SK-N-SH (cell line): ENCODE data around the gene UBE2U. TPM values are rescaled to one million over a fixed set of nuclear protein-coding genes. Genes with fewer than 3 reads are reported as not detected.

Source experiments
- CTCF ChIA-PET: fragments of 300-600, 350-600 bp; formaldehyde crosslinking; extraction: SDS; loops from one replicate; lab custom pipeline; 2021; lab: Yijun Ruan, JAX
- POLR2A ChIA-PET: fragments of 350-600 bp; sonication (Branson Sonifier 250); formaldehyde crosslinking; extraction: SDS; loops from one replicate; lab custom pipeline; 2020; ENCODE audit warnings: antibody characterized with exemption, inconsistent platforms; lab: Yijun Ruan, JAX
- DNase-seq: peaks from one replicate; pipeline ENCODE4 v3.0.0; 2012
- H2AFZ ChIP-seq: fragments of 200-600 bp; sonication (generic); 2 replicates; pipeline ENCODE4 v1.8.1; 2016; ENCODE audit warnings: antibody characterized with exemption, mild to moderate bottlenecking, low read depth
- H3F3A ChIP-seq: fragments of 200-600 bp; sonication (generic); replicated peaks from 2 replicates; pipeline ENCODE3; 2016; ENCODE audit warnings: antibody characterized with exemption, mild to moderate bottlenecking; ENCODE audit not compliant: insufficient read depth
- H3K27ac ChIP-seq, 2 experiments: fragments of 200-500 bp in 1 of 2; fragments of 200-600 bp in 1 of 2; sonication (Bioruptor generic) in 1 of 2; sonication (generic), shearing (Covaris generic) in 1 of 2; 2 replicates each; pipeline versions ENCODE4 v1.5.1 to v1.6.1; 2014 to 2016; ENCODE audit warnings: low read depth in 2 of 2, inconsistent platforms in 1 of 2, low read length in 1 of 2, mild to moderate bottlenecking in 1 of 2, mixed read lengths in 1 of 2
- H3K27me3 ChIP-seq: fragments of 200-600 bp; sonication (generic), shearing (Covaris generic); 2 replicates; pipeline ENCODE4 v1.6.1; 2016; ENCODE audit warnings: mixed run types; ENCODE audit not compliant: insufficient read depth
- H3K36me3 ChIP-seq, 2 experiments: fragments of 200-500 bp in 1 of 2; fragments of 200-600 bp in 1 of 2; sonication (Bioruptor generic) in 1 of 2; sonication (generic) in 1 of 2; replicated peaks in 1 of 2; 2 replicates each; pipeline versions ENCODE3 to v1.5.1; 2014 to 2016; ENCODE audit warnings: low read length in 1 of 2, mild to moderate bottlenecking in 1 of 2; ENCODE audit not compliant: insufficient read depth in 2 of 2, control insufficient read depth in 1 of 2
- H3K4me1 ChIP-seq, 2 experiments: fragments of 200-500 bp in 1 of 2; fragments of 200-600 bp in 1 of 2; sonication (Bioruptor generic) in 1 of 2; sonication (generic), shearing (Covaris generic) in 1 of 2; 2 replicates each; pipeline versions ENCODE4 v1.5.1 to v1.6.1; 2014 to 2016; ENCODE audit warnings: low read depth in 1 of 2, low read length in 1 of 2, mixed run types in 1 of 2; ENCODE audit not compliant: insufficient read depth in 2 of 2, control insufficient read depth in 1 of 2
- H3K4me2 ChIP-seq: fragments of 200-600 bp; sonication (generic), shearing (Covaris generic); 2 replicates; pipeline ENCODE4 v1.6.1; 2017; ENCODE audit warnings: mixed run types
- H3K4me3 ChIP-seq, 2 experiments: fragments of 200-500 bp in 1 of 2; fragments of 200-600 bp in 1 of 2; sonication (Bioruptor generic) in 1 of 2; sonication (generic), shearing (Covaris generic) in 1 of 2; 2 replicates each; pipeline versions ENCODE4 v1.5.1 to v1.8.1; 2014 to 2016; ENCODE audit warnings: low read depth in 2 of 2, inconsistent platforms in 1 of 2, low read length in 1 of 2, mild to moderate bottlenecking in 1 of 2, mixed read lengths in 1 of 2, moderate library complexity in 1 of 2
- H3K79me2 ChIP-seq: fragments of 200-600 bp; sonication (generic); 2 replicates; pipeline ENCODE4 v1.8.1; 2017; ENCODE audit warnings: mild to moderate bottlenecking; ENCODE audit not compliant: insufficient read depth
- H3K9ac ChIP-seq: fragments of 200-600 bp; sonication (generic); 2 replicates; pipeline ENCODE4 v1.6.1; 2017; ENCODE audit warnings: mixed run types
- H3K9me2 ChIP-seq: fragments of 200-600 bp; sonication (generic); 2 replicates; pipeline ENCODE4 v1.6.1; 2017; ENCODE audit warnings: mixed run types
- H3K9me3 ChIP-seq: fragments of 200-600 bp; sonication (generic); 2 replicates; pipeline ENCODE4 v1.6.1; 2017; ENCODE audit warnings: mixed run types, mild to moderate bottlenecking, moderate library complexity
- H4K20me1 ChIP-seq: fragments of 200-600 bp; sonication (generic); 2 replicates; pipeline ENCODE4 v1.6.1; 2017; ENCODE audit warnings: mild to moderate bottlenecking, mixed run types; ENCODE audit not compliant: insufficient read depth
- CTCF ChIP-seq: fragments of 200-600 bp; sonication (generic); IDR thresholded peaks from 2 replicates; pipeline ENCODE4 v1.6.1; 2017; ENCODE audit warnings: antibody characterized with exemption, mild to moderate bottlenecking, moderate library complexity
- EP300 ChIP-seq, 2 experiments: IDR thresholded peaks; 2 replicates each; pipeline versions ENCODE4 v1.4.0 to v1.6.1; 2012; ENCODE audit warnings: borderline replicate concordance in 1 of 2, low read depth in 1 of 2, low read length in 1 of 2
- FOSL2 ChIP-seq: IDR thresholded peaks from 2 replicates; pipeline ENCODE4 v1.4.0; 2012; ENCODE audit warnings: low read depth, mild to moderate bottlenecking, moderate library complexity, borderline replicate concordance
- FOXJ3 ChIP-seq: sonication (generic); formaldehyde crosslinking; IDR thresholded peaks from 2 replicates; pipeline ENCODE4 v1.5.1; 2020; ENCODE audit warnings: mild to moderate bottlenecking, missing genetic modification reagents
- IRF3 ChIP-seq: fragments of 150-350 bp; IDR thresholded peaks from 2 replicates; pipeline ENCODE4 v1.6.1; 2016; ENCODE audit warnings: mild to moderate bottlenecking, low read depth, low read length
- JUND ChIP-seq: IDR thresholded peaks from 2 replicates; pipeline ENCODE4 v1.4.0; 2012
- MAX ChIP-seq: IDR thresholded peaks from 2 replicates; pipeline ENCODE4 v1.4.0; 2012; ENCODE audit warnings: low read depth
- MEF2A ChIP-seq: IDR thresholded peaks from 2 replicates; pipeline ENCODE4 v1.4.0; 2012; ENCODE audit warnings: low read depth, borderline replicate concordance
- MXI1 ChIP-seq: IDR thresholded peaks from 2 replicates; pipeline ENCODE4 v1.6.1; 2012; ENCODE audit warnings: mild to moderate bottlenecking, low read depth, low read length, improper control_type of control experiment
- NFIC ChIP-seq: IDR thresholded peaks from 2 replicates; pipeline ENCODE4 v1.4.0; 2012; ENCODE audit warnings: borderline replicate concordance
- PBX3 ChIP-seq: IDR thresholded peaks from 2 replicates; pipeline ENCODE4; 2012
- RFX5 ChIP-seq: IDR thresholded peaks from 2 replicates; pipeline ENCODE4 v1.6.1; 2012; ENCODE audit warnings: mild to moderate bottlenecking, improper control_type of control experiment, low read length
- RXRA ChIP-seq: IDR thresholded peaks from 2 replicates; pipeline ENCODE4 v1.4.0; 2012; ENCODE audit warnings: low read depth, mild to moderate bottlenecking, borderline replicate concordance
- SMC3 ChIP-seq: IDR thresholded peaks from 2 replicates; pipeline ENCODE4 v1.6.1; 2012; ENCODE audit warnings: low read depth, low read length, improper control_type of control experiment
- TAF1 ChIP-seq: IDR thresholded peaks from 2 replicates; pipeline ENCODE4 v1.6.1; 2012; ENCODE audit warnings: low read depth, mild to moderate bottlenecking, low read length, moderate library complexity, borderline replicate concordance
- TEAD4 ChIP-seq: IDR thresholded peaks from 2 replicates; pipeline ENCODE4 v1.4.0; 2012; ENCODE audit warnings: mild to moderate bottlenecking, borderline replicate concordance; ENCODE audit not compliant: insufficient read depth
- USF1 ChIP-seq: IDR thresholded peaks from 2 replicates; pipeline ENCODE4 v1.4.0; 2012; ENCODE audit warnings: low read depth, borderline replicate concordance
- WGBS: methylation state at CpG from one replicate; pipeline ENCODE4 v1.1.6; 2017; ENCODE audit warnings: low lambda C conversion rate; 5-methylcytosine and 5-hydroxymethylcytosine counted together
- polyA plus RNA-seq, 3 experiments: library from polyadenylated mRNA; depleted of rRNA; stranded (reverse); fragments of >200 nt; gene quantifications; 2 replicates each; pipeline ENCODE4 v1.2.3, GENCODE V29; 2012

UBE2U gene
- polyA plus RNA-seq, 1 of the 3 experiments (the other 2 are of a cell fraction): not detected

GRCh38 chr1:64304823-64305222 lies 101.4 kb downstream of the UBE2U start (continued):
- no peak for TF ChIP-seq CTCF
- TF ChIP-seq FOSL2: no peak
- no peak for TF ChIP-seq FOXJ3 (CRISPR knock-in tag)
- TF ChIP-seq, all 33 proteins: peak for 0

- TF ChIP-seq SMC3: no peak
- ChIA-PET POLR2A (no interaction called here), CTCF (interaction anchor here (1.3 kb wide), 1 partner anchor 184 kb away, joined by 3 read pairs; no protein-coding TSS in a partner anchor)
- no peaks in the 10 kb centered on the region for H3K9me3 ChIP-seq
- H4K20me1 ChIP-seq: no peaks in the 10 kb centered on the region
- WGBS: 81% methylated on average over 6 of the region's 6 CpGs
- H3K27me3 ChIP-seq: no peaks in the 10 kb centered on the region
- H3K27ac ChIP-seq: no peak overlapping the region
- H3K9me2 ChIP-seq: no peaks in the 10 kb centered on the region
- no peak overlapping the region for H3K9ac ChIP-seq
- no peaks in the 10 kb centered on the region; a peak in 1 of 4 replicates for H3K4me1 ChIP-seq
- no peak overlapping the region for H2AFZ ChIP-seq
- no peaks in the 10 kb centered on the region for H3K79me2 ChIP-seq
- DNase-seq: no peak
- H3F3A ChIP-seq: no peaks in the 10 kb centered on the region
- H3K36me3 ChIP-seq: no peaks in the 10 kb centered on the region
- no peak overlapping the region for H3K4me2 ChIP-seq
- H3K4me3 ChIP-seq: no peak overlapping the region
These were observed 105.4 kb downstream of the UBE2U start for GRCh38 chr1:64308866-64309265.

GRCh38 chr1:64309431-64309831 lies 106.0 kb downstream of the UBE2U start:
- no peaks in the 10 kb centered on the region for H3K36me3 ChIP-seq
- H3K4me2 ChIP-seq: no peak overlapping the region
- 68% methylated on average over 5 of the region's 5 CpGs for WGBS
- no peak for DNase-seq
- H4K20me1 ChIP-seq: no peaks in the 10 kb centered on the region
- no peak overlapping the region for H3K4me3 ChIP-seq
- no peak overlapping the region for H3K27ac ChIP-seq
- H3K4me1 ChIP-seq: no peaks in the 10 kb centered on the region; a peak in 1 of 4 replicates
- no peak overlapping the region for H3K9ac ChIP-seq
- ChIA-PET CTCF (interaction anchor here (1.3 kb wide), 1 partner anchor 184 kb away, joined by 3 read pairs; no protein-coding TSS in a partner anchor), POLR2A (no interaction called here)
- no peaks in the 10 kb centered on the region for H3F3A ChIP-seq
- H3K27me3 ChIP-seq: no peaks in the 10 kb centered on the region
- TF ChIP-seq RFX5 (no peak), JUND (no peak), TEAD4 (no peak), SMC3 (no peak), CTCF (no peak), IRF3 (no peak), USF1 (no peak), RXRA (no peak), FOXJ3 (CRISPR knock-in tag) (no peak), MAX (no peak), TAF1 (no peak), PBX3 (no peak), MXI1 (no peak), NFIC (no peak), EP300 (IDR thresholded peaks at IDR 0.05; ENCODE audit: borderline replicate concordance in 1 of 2, low read depth in 1 of 2, low read length in 1 of 2) (no peak), MEF2A (no peak)
- H3K9me3 ChIP-seq: no peaks in the 10 kb centered on the region
- no peak overlapping the region for H2AFZ ChIP-seq
- H3K9me2 ChIP-seq: no peaks in the 10 kb centered on the region
- H3K79me2 ChIP-seq: no peaks in the 10 kb centered on the region
